CD4-positive, alpha-beta T cell treated with Interleukin-2 at 100 ng/mL for 4 hours (primary cell): Measurements from ENCODE around the gene MPZL1.

Source experiments
- DNase-seq: peaks from one replicate; pipeline ENCODE4 v3.0.0-alpha.2; 2020; ENCODE audit warnings: low spot score

The MPZL1 gene

GRCh38 chr1:167695756-167696561 is 25.8 kb upstream of the MPZL1 start:
- no peak for DNase-seq

GRCh38 chr1:167697667-167698141 is 24.1 kb upstream of the MPZL1 start:
- no peak for DNase-seq

GRCh38 chr1:167698313-167698712 is 23.5 kb upstream of the MPZL1 start:
- DNase-seq = no peak

GRCh38 chr1:167701510-167701909 is 20.3 kb upstream of the MPZL1 start:
- no peak for DNase-seq

GRCh38 chr1:167703557-167703956 is 18.2 kb upstream of the MPZL1 start:
- DNase-seq = no peak

GRCh38 chr1:167704715-167705114 is 17.1 kb upstream of the MPZL1 start:
- DNase-seq = no peak

- no peak for DNase-seq
Observed at GRCh38 chr1:167705250-167705649, 16.5 kb upstream of the MPZL1 start.

- DNase-seq = no peak
Observed at GRCh38 chr1:167706363-167706762, 15.4 kb upstream of the MPZL1 start.

GRCh38 chr1:167706931-167707877 is 14.6 kb upstream of the MPZL1 start:
- no peak for DNase-seq

GRCh38 chr1:167707942-167708341 is 13.8 kb upstream of the MPZL1 start:
- no peak for DNase-seq

- DNase-seq = no peak
Observed at GRCh38 chr1:167708940-167709389, 12.8 kb upstream of the MPZL1 start.

GRCh38 chr1:167710836-167711235 is 10.9 kb upstream of the MPZL1 start:
- DNase-seq = no peak

GRCh38 chr1:167711797-167712196 is 10.0 kb upstream of the MPZL1 start:
- no peak for DNase-seq

- no peak for DNase-seq
Observed at GRCh38 chr1:167713330-167714081, 8.3 kb upstream of the MPZL1 start.

- no peak for DNase-seq
Observed at GRCh38 chr1:167714098-167714438, 7.7 kb upstream of the MPZL1 start.

GRCh38 chr1:167714439-167715156 is 7.2 kb upstream of the MPZL1 start:
- DNase-seq = peak; percentile 90

GRCh38 chr1:167715157-167715999 is 6.4 kb upstream of the MPZL1 start:
- DNase-seq = peak; percentile 93

GRCh38 chr1:167716000-167716271 is 5.8 kb upstream of the MPZL1 start:
- DNase-seq = no peak

- DNase-seq = no peak
Observed at GRCh38 chr1:167717351-167717750, 4.4 kb upstream of the MPZL1 start.

- DNase-seq = no peak
Observed at GRCh38 chr1:167718914-167719691, 2.7 kb upstream of the MPZL1 start.
